T-helper 2 cell treated with Interferon-gamma antibody and Interleukin-4, amounts not matched to agents 100 ng/mL and 5 ng/mL, for 36 hours (primary cell): Measurements from ENCODE around the gene CHODL. TPM values are rescaled to one million over a fixed set of nuclear protein-coding genes. Genes with fewer than 3 reads are reported as not detected.

Experiments used
- intact Hi-C: fragments of 100-400 bp; cut with micrococcal nuclease; formaldehyde crosslinking; loops from one replicate; pipeline ENCODE4 v1.15.1; 2023
- total RNA-seq: library from RNA; stranded (reverse); gene quantifications from 2 replicates; pipeline ENCODE4 v1.2.3, GENCODE V29; 2022

The CHODL gene
- total RNA-seq, 1 donor from 2014 or later = not detected

- intact Hi-C loops = no loop called here
Measured at GRCh38 chr21:18285379-18285778, 40.7 kb downstream of the CHODL start.

- intact Hi-C loops = no loop called here
Measured at GRCh38 chr21:18289876-18290275, 45.2 kb downstream of the CHODL start.

- intact Hi-C loops = no loop called here
Measured at GRCh38 chr21:18294100-18294499, 49.5 kb downstream of the CHODL start.

- intact Hi-C loops = no loop called here
Measured at GRCh38 chr21:18298228-18298627, 53.6 kb downstream of the CHODL start.

Other genes with a start within 250 kb of the CHODL start
- gene TMPRSS15, start 159.0 kb downstream of the CHODL start, total RNA-seq = not detected in 2 replicates